Neuron (in vitro differentiated cells): ENCODE measurements around the gene CTIF.

Experiments
- H2AFZ ChIP-seq: one replicate; pipeline ENCODE4 v1.6.1; 2013; ENCODE audit warnings: low read depth, mild to moderate bottlenecking, inconsistent platforms, low read length, moderate library complexity
- H3K27me3 ChIP-seq: one replicate; pipeline ENCODE4 v1.6.1; 2013; ENCODE audit warnings: low read length; ENCODE audit not compliant: insufficient read depth
- H3K36me3 ChIP-seq: one replicate; pipeline ENCODE4 v1.6.1; 2013; ENCODE audit warnings: low read length; ENCODE audit not compliant: insufficient read depth
- H3K4me1 ChIP-seq: one replicate; pipeline ENCODE4 v1.6.1; 2013; ENCODE audit warnings: low read length; ENCODE audit not compliant: insufficient read depth
- H3K4me3 ChIP-seq: 2 replicates; pipeline ENCODE4 v1.5.1; 2013; ENCODE audit warnings: mild to moderate bottlenecking, low read length, moderate library complexity
- H3K9me3 ChIP-seq: one replicate; pipeline ENCODE4 v1.6.1; 2013; ENCODE audit warnings: low read length

CTIF gene

DNA sequence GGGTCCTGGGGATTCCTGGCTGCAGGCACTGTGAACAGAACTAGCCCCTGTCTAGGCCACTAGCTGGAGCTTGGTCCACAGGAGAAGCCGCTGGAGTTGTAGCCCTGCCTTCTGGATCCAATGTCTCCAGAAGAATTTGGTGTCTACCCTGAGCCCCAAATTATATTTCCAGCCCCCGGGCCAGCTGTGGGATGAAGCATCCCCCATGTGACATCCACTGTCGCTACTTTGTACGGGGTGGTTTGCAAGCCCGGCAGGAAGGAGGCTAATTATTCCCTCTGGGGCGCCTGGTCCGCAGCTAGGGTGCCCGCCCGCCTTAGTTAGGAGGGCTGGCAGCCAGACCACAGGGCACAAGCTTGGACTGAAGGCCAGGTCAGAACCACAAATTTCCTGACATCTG lies 305.4 kb downstream of the CTIF start:
- Histone ChIP-seq H2AFZ (no peak overlapping the region), H3K4me1 (peaks cover 40% of the 10 kb centered on the region), H3K4me3 (no peak overlapping the region), H3K36me3 (no peaks in the 10 kb centered on the region), H3K9me3 (no peaks in the 10 kb centered on the region), H3K27me3 (no peaks in the 10 kb centered on the region)

DNA sequence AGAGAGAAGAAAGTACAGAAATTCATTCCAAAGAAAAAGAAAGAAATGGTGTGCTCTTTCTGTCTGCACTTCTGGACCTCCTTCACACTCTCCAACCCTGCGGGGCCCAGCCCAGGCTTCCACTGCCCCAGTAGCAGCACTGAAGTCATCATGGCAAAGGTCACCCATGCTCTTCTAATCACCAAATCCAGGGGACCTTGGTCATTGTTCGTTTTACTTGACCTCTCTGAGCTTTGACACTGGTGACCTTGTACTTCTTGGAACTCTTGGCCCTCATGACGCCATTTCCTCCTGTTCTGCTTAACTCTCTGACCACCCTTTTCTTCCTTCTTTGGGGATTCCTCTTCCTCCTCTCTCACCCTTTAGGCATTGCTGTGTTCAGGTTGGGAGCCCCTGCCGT lies 306.3 kb downstream of the CTIF start:
- Histone ChIP-seq H3K36me3 (no peaks in the 10 kb centered on the region), H3K27me3 (no peaks in the 10 kb centered on the region), H3K4me1 (peaks cover 40% of the 10 kb centered on the region), H3K4me3 (no peak overlapping the region), H2AFZ (no peak overlapping the region), H3K9me3 (no peaks in the 10 kb centered on the region)

DNA sequence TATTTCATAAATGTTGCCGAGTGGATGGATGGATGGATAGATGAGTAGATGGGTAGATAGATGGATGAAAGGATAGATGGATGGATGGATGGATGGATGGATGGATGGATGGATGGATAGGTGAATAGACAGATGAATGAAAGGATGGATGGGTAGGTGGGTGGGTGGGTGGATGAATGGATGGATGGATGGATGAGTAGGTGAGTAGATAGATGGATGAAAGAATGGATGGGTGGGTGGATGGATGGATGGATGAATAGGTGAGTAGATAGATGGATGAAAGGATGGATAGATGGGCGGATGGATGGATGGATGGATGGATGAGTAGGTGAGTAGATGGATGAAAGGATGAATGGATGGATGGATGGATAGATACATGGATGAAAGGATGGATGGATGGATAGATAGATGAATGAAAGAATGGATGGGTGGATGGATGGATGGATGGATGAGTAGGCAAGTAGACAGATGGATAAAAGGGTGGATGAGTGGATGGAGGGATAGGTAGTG lies 307.6 kb downstream of the CTIF start:
- no peak overlapping the region for H2AFZ ChIP-seq
- no peaks in the 10 kb centered on the region for H3K27me3 ChIP-seq
- peaks cover 50% of the 10 kb centered on the region for H3K4me1 ChIP-seq
- H3K9me3 ChIP-seq, result no peaks in the 10 kb centered on the region
- no peaks in the 10 kb centered on the region for H3K36me3 ChIP-seq
- no peak overlapping the region for H3K4me3 ChIP-seq

DNA sequence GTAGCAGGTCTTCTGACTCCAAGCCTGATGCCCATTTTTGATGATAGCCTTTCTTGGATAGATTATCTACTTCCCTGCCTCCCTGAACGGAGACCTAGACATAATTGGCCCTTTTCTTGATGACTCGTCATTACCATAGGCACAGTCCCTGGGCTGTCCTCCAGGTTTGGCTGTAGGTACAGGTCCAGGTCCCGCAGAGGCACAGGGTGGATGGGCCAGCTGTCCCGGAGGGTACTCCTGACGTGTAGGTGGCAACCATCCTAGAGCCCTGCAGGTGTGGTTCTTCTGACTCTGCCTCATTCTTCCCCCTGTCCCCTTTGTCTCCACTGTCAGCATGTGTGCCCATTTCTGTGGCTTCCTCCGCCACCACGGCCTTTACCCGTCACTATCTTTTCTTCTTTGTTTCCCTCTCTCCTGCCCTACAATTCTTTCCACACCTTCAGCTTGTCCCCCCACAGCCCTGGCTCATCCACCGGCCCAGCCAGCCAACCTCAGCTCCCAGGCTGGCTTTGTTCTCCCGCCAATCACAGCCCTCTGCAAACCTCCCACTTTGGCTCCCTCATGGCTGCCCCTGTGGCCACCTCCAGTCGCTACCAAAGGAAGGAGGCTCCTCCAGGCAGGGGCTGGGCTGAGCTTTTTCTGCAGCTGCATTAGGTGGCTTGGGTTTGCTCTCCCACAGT lies 309.1 kb downstream of the CTIF start:
- Histone ChIP-seq H3K36me3 (no peaks in the 10 kb centered on the region), H3K27me3 (no peaks in the 10 kb centered on the region), H3K9me3 (no peaks in the 10 kb centered on the region), H3K4me1 (peaks cover 39% of the 10 kb centered on the region), H2AFZ (no peak overlapping the region), H3K4me3 (no peak overlapping the region)

DNA sequence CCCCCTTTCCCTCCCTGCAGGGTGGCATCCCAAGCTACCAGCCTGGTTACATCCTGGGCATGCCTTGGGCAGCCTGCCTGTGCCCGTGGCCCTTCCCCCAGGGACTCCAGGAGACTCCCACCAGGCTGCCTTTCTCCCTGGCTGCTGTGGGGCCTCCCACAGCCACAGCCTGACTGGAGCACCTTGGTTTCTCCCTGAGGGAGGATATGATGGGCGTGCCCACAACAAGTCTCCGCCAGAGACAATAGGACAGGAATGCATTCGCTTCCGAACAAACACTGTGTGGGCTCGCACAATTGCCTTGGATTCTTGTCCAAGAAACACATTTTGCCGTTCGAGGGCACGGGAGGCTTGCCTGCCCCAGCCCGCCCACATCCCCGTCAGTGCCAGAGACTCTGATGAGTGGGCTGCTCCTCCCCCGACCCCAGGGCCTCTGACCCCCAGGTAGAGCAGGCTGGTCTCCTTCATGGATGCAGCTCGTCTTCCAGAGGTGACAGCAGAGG lies 309.9 kb downstream of the CTIF start:
- Histone ChIP-seq H2AFZ (no peak overlapping the region), H3K27me3 (no peaks in the 10 kb centered on the region), H3K9me3 (no peaks in the 10 kb centered on the region), H3K4me3 (no peak overlapping the region), H3K4me1 (peaks cover 31% of the 10 kb centered on the region), H3K36me3 (no peaks in the 10 kb centered on the region)

DNA sequence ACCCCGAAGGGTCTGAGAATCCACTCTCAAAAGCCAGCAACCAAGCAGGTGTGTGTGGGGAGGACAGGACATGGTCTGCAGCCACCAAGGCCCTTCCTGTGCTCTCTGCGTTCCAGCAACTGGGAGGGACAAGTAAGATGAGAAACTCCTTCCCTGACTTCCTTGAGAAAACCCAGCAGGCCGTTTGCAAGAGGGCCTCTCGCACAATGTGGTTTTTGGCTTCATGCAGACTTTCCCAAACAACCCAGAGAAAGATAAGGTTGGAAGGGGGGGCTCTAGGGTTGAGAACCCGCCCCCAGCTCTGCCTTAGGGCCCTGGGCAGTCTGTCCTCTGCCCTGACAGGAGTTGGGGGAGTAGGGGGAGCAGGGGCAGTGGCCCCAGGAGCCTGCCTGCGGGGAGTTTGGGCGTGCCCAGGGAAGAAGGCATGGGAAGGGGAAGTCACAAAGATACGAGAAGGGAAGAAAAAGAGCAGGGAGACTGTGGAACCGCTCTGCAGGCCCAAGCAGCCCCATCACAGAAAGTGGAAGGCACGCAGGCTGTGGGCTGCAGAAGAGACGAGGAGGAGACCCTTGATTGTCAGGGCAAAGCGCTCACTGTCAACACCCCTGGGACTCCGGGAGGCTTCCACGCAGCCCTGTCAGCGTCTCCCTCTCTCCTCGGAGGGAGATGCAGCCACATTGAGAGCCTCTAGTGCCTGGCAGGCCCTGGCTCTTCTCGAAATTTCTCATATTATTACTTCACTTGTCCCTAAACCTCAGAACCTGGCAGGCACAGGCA lies 312.2 kb downstream of the CTIF start:
- Histone ChIP-seq H3K27me3 (no peaks in the 10 kb centered on the region), H3K4me1 (peaks cover 32% of the 10 kb centered on the region), H2AFZ (no peak overlapping the region), H3K36me3 (no peaks in the 10 kb centered on the region), H3K9me3 (no peaks in the 10 kb centered on the region), H3K4me3 (no peak overlapping the region)

DNA sequence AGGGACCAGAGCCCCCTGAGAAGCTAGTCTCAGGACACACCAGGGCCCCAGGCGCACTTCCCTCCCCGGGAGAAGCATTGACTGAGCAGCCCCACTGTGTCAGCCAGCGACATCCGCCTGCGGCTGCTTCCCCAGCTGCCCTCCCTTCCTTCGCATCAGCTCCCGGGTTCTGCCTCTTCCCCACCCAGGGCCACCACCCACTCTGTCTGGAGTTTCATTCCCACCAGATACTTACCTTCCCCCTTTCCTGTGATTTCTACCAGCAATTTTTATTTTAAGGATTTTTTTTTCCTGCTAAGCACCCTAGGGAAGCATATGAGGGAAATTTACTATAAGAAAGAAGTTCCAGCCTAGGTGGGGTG lies 312.7 kb downstream of the CTIF start:
- H3K27me3 ChIP-seq, result no peaks in the 10 kb centered on the region
- no peaks in the 10 kb centered on the region for H3K9me3 ChIP-seq

DNA sequence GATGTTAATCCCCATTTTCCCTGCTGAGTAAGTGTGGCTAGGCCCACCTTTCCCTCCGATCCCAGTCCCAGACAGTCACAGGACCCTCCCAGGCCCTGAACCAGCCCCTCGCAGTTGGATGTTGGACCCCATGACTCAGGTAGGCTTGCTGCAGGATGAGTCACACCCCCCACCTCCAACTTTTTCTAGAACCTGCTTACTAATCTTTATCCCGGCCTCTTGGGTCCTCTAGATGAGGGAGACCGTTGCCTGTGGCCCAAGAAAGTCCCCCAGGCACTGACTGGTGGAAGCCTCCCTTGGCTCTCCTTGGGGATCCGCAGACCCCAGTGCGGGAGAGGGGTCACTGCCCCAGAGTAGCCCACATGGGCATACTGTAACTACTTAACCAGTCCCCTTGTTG lies 313.5 kb downstream of the CTIF start:
- Histone ChIP-seq H3K27me3 (no peaks in the 10 kb centered on the region), H3K4me1 (peaks cover 32% of the 10 kb centered on the region), H3K4me3 (no peak overlapping the region), H2AFZ (no peak overlapping the region), H3K36me3 (no peaks in the 10 kb centered on the region), H3K9me3 (no peaks in the 10 kb centered on the region)

More for the DNA sequence above, 312.7 kb downstream of the CTIF start:
- Histone ChIP-seq H2AFZ (no peak overlapping the region), H3K4me3 (no peak overlapping the region), H3K4me1 (peaks cover 32% of the 10 kb centered on the region), H3K36me3 (no peaks in the 10 kb centered on the region)

DNA sequence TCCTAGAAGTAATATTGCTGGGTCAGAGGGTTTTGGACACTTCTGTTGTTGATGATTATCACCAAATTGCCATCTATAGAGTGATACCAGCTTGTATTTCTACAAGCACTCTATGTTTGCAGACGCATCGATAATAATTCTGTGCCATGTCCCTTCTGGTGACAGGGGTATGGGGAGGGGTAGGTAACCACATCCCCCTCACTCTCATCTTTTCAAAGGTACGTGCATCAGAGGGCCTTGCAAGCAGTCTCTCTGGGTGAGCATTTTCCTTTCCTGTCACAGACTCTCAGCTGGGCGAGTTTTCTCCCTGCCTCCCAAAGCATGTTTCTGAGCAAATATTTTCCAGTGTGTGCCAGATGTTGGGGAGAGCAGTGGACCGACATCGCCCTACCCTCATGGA lies 314.0 kb downstream of the CTIF start:
- no peaks in the 10 kb centered on the region for H3K27me3 ChIP-seq
- no peaks in the 10 kb centered on the region for H3K36me3 ChIP-seq
- no peak overlapping the region for H3K4me3 ChIP-seq
- H3K9me3 ChIP-seq, result peaks cover 2% of the 10 kb centered on the region
- H3K4me1 ChIP-seq, result peaks cover 29% of the 10 kb centered on the region
- H2AFZ ChIP-seq, result no peak overlapping the region

DNA sequence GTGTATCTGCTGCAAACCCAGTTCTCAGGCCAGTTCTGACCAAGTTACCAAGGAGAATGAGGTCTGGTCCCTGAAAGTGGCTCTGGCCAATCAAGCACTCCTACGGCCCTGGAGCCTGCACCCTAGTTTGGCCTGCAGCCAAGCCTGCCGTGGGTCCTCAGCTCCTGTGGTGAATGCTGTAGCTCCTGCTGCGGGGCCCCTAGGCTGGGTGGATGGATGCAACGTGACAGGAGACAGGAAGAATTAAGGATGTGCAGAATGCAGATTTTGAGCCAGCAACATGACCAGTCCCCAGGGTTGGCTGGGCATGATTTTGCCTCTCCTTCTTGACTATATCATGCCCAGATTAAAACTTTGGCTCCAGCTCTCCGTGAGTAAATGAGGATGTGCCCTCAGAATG lies 314.8 kb downstream of the CTIF start:
- Histone ChIP-seq H2AFZ (no peak overlapping the region), H3K4me1 (peaks cover 22% of the 10 kb centered on the region), H3K9me3 (peaks cover 2% of the 10 kb centered on the region), H3K4me3 (no peak overlapping the region), H3K27me3 (no peaks in the 10 kb centered on the region), H3K36me3 (no peaks in the 10 kb centered on the region)

DNA sequence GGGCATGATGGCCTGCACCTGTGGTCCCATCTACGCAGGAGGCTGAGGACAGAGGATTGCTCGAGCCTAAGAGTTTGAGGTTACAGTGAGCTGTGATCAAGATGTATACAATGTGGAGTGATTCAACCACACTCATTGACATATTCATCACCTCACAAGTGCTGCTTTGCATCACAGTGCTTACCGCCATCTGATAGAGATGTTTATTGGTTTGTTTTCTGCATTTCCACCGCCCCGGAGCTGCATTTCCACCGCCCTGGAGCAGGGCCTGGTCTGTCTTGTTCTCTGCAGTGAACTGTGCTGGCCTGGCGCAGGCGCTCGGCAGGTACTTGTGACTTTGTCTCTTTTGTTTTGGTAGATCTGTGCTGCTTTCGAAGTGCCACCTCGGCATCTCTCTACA lies 315.9 kb downstream of the CTIF start:
- no peak overlapping the region for H3K4me3 ChIP-seq
- no peaks in the 10 kb centered on the region for H3K36me3 ChIP-seq
- peaks cover 2% of the 10 kb centered on the region for H3K9me3 ChIP-seq
- H3K27me3 ChIP-seq, result no peaks in the 10 kb centered on the region
- no peak overlapping the region for H2AFZ ChIP-seq
- H3K4me1 ChIP-seq, result peaks cover 28% of the 10 kb centered on the region

DNA sequence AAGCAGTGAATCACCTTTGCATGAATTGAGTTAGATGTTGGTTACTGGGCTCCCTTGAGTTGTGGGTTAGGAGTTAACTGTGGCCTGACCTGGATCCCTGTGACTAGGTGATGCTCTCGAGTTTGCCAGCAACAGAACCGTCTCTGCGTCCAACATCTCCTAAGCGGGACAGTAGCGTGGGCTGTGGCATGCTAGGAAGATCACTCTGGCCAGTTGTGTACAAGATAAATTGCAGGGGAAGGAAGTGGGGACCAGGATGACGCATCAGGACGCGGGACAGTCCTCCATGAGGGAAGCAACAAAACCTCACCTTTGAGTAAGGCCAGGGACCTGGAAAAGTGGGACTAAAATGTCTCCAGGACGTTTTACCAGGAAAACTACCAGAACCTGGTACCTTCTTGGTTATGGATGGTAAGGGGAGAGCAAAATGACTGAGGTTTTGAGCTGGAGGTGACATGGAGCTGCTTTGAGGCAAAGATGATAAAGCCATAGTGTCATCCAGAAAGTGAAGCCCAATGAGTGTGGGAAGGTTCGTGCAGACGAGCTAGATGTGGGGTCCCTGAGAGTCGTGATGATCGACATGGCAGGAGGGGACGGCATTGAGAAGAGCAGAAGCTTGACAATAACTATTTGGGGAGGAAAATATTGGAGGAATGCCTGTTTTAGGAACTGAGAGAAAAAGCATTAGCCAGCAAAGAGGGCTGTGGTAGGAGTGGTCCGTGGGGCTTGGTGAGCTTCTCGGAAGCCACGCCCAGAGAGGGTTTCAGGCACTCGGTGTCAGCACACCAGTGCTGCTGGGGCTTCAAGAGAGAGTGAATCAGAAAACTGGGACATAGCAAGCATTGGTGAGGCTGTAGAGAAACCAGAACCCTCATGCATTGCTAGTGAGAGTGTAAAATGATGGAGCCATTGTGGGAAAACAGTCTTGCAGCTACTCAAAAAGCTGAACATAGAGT lies 316.9 kb downstream of the CTIF start:
- H2AFZ ChIP-seq, result no peak overlapping the region
- H3K27me3 ChIP-seq, result no peaks in the 10 kb centered on the region
- H3K9me3 ChIP-seq, result peaks cover 2% of the 10 kb centered on the region
- peaks cover 33% of the 10 kb centered on the region for H3K4me1 ChIP-seq
- H3K36me3 ChIP-seq, result no peaks in the 10 kb centered on the region
- H3K4me3 ChIP-seq, result no peak overlapping the region
